OCI-LY1 (cell line): ENCODE measurements around the gene CENPU.

Source experiments
- H2AFZ ChIP-seq: fragments of 200-600 bp; sonication (generic), shearing (Covaris generic); 2 replicates; pipeline ENCODE4 v1.6.0; 2014; ENCODE audit warnings: antibody characterized with exemption, mild to moderate bottlenecking, low read length
- H3F3A ChIP-seq: fragments of 200-600 bp; sonication (generic), shearing (Covaris generic); 2 replicates; pipeline ENCODE4 v1.6.0; 2014; ENCODE audit warnings: mild to moderate bottlenecking, antibody characterized with exemption, low read length, moderate library complexity; ENCODE audit not compliant: insufficient read depth
- H3K27ac ChIP-seq: fragments of 200-600 bp; sonication (generic); 2 replicates; pipeline ENCODE4 v1.5.1; 2014; ENCODE audit warnings: low read length, mixed run types, mild to moderate bottlenecking, low read depth; ENCODE audit not compliant: poor library complexity, severe bottlenecking
- H3K27me3 ChIP-seq: fragments of 200-600 bp; sonication (generic); 2 replicates; pipeline ENCODE4 v1.6.0; 2014; ENCODE audit warnings: antibody characterized with exemption, mild to moderate bottlenecking, low read length, moderate library complexity; ENCODE audit not compliant: insufficient read depth
- H3K36me3 ChIP-seq: fragments of 200-600 bp; sonication (generic); 2 replicates; pipeline ENCODE4 v1.6.1; 2014; ENCODE audit warnings: mild to moderate bottlenecking, antibody characterized with exemption, low read length, moderate library complexity, mixed read lengths; ENCODE audit not compliant: insufficient read depth
- H3K4me1 ChIP-seq: fragments of 200-600 bp; sonication (generic); 2 replicates; pipeline ENCODE4 v1.5.1; 2014; ENCODE audit warnings: mild to moderate bottlenecking, low read length, moderate library complexity; ENCODE audit not compliant: insufficient read depth, severe bottlenecking
- H3K4me2 ChIP-seq: fragments of 200-600 bp; sonication (generic), shearing (Covaris generic); 2 replicates; pipeline ENCODE4 v1.6.1; 2014; ENCODE audit warnings: low read length
- H3K4me3 ChIP-seq: fragments of 200-600 bp; sonication (generic); 2 replicates; pipeline ENCODE4 v1.5.1; 2014; ENCODE audit warnings: low read length, low read depth, mild to moderate bottlenecking, mixed read lengths; ENCODE audit not compliant: poor library complexity, severe bottlenecking
- H3K79me2 ChIP-seq: fragments of 200-600 bp; shearing (Covaris generic); 2 replicates; pipeline ENCODE4 v1.6.1; 2016; ENCODE audit warnings: mixed run types, low read length, mixed read lengths; ENCODE audit not compliant: insufficient read depth
- H3K9ac ChIP-seq: fragments of 200-600 bp; sonication (generic), shearing (Covaris generic); 2 replicates; pipeline ENCODE4 v1.6.1; 2014; ENCODE audit warnings: mild to moderate bottlenecking, low read length, mixed read lengths
- H3K9me2 ChIP-seq: fragments of 200-600 bp; sonication (generic), shearing (Covaris generic); 2 replicates; pipeline ENCODE4 v1.6.1; 2014; ENCODE audit warnings: low read depth, mild to moderate bottlenecking, low read length, mixed read lengths
- H3K9me3 ChIP-seq: fragments of 200-600 bp; shearing (Covaris generic); 2 replicates; pipeline ENCODE4 v1.6.1; 2014; ENCODE audit warnings: low read length, mixed read lengths
- H4K20me1 ChIP-seq: fragments of 200-600 bp; sonication (generic), shearing (Covaris generic); 2 replicates; pipeline ENCODE4 v1.6.0; 2016; ENCODE audit warnings: mild to moderate bottlenecking, low read length; ENCODE audit not compliant: insufficient read depth
- CTCF ChIP-seq: fragments of 200-600 bp; sonication (generic), shearing (Covaris generic); IDR thresholded peaks from 2 replicates; pipeline ENCODE4 v1.5.1; 2017; ENCODE audit warnings: mild to moderate bottlenecking, antibody characterized with exemption, low read length, moderate library complexity, mixed read lengths
- EZH2 ChIP-seq: fragments of 200-600 bp; sonication (generic), shearing (Covaris generic); IDR thresholded peaks from 2 replicates; pipeline ENCODE4 v1.8.0; 2017; ENCODE audit warnings: borderline replicate concordance, mixed run types, mild to moderate bottlenecking, antibody characterized with exemption, low read length, moderate library complexity, mixed read lengths

The CENPU gene

GRCh38 chr4:184648313-184649025, 85.4 kb downstream of the CENPU start:
- Histone ChIP-seq H3K4me2 (peak overlapping the region; percentile 97), H2AFZ (no peak overlapping the region), H3K9me2 (no peaks in the 10 kb centered on the region), H3F3A (no peaks in the 10 kb centered on the region), H3K27ac (peak overlapping the region; percentile 71), H3K9ac (peak overlapping the region; percentile 98), H3K9me3 (no peaks in the 10 kb centered on the region), H3K36me3 (peaks cover 30% of the 10 kb centered on the region), H3K79me2 (peaks cover 48% of the 10 kb centered on the region), H3K27me3 (no peaks in the 10 kb centered on the region), H3K4me1 (peaks cover 44% of the 10 kb centered on the region), H3K4me3 (peak overlapping the region; percentile 84), H4K20me1 (no peaks in the 10 kb centered on the region)
- TF ChIP-seq CTCF (no peak), EZH2 (no peak)

GRCh38 chr4:184648054-184648312, 85.9 kb downstream of the CENPU start:
- H3K4me3 ChIP-seq, result peak overlapping the region; percentile 84
- peaks cover 32% of the 10 kb centered on the region for H3K36me3 ChIP-seq
- peak overlapping the region; percentile 97 for H3K4me2 ChIP-seq
- no peaks in the 10 kb centered on the region for H3K9me2 ChIP-seq
- H3K79me2 ChIP-seq, result peaks cover 48% of the 10 kb centered on the region
- TF ChIP-seq EZH2 (no peak), CTCF (no peak)
- H3K27me3 ChIP-seq, result no peaks in the 10 kb centered on the region
- no peaks in the 10 kb centered on the region for H4K20me1 ChIP-seq
- no peak overlapping the region for H2AFZ ChIP-seq
- no peaks in the 10 kb centered on the region for H3F3A ChIP-seq
- H3K4me1 ChIP-seq, result peaks cover 44% of the 10 kb centered on the region
- no peaks in the 10 kb centered on the region for H3K9me3 ChIP-seq
- peak overlapping the region; percentile 71 for H3K27ac ChIP-seq
- H3K9ac ChIP-seq, result peak overlapping the region; percentile 98

- peaks cover 44% of the 10 kb centered on the region for H3K4me1 ChIP-seq
- H3K9ac ChIP-seq, result peak overlapping the region; percentile 98
- no peak for TF ChIP-seq EZH2
- no peak for TF ChIP-seq CTCF
- peak overlapping the region; percentile 84 for H3K4me3 ChIP-seq
- no peaks in the 10 kb centered on the region for H3K27me3 ChIP-seq
- no peaks in the 10 kb centered on the region for H3K9me3 ChIP-seq
- no peaks in the 10 kb centered on the region for H3K9me2 ChIP-seq
- peaks cover 51% of the 10 kb centered on the region for H3K79me2 ChIP-seq
- H3K27ac ChIP-seq, result peak overlapping the region; percentile 71
- no peak overlapping the region for H2AFZ ChIP-seq
- peaks cover 37% of the 10 kb centered on the region for H3K36me3 ChIP-seq
- H3K4me2 ChIP-seq, result peak overlapping the region; percentile 97
- H3F3A ChIP-seq, result no peaks in the 10 kb centered on the region
- H4K20me1 ChIP-seq, result no peaks in the 10 kb centered on the region
Measured at GRCh38 chr4:184647266-184648053, 86.4 kb downstream of the CENPU start.
